Liver (tissue), 9 donors: ENCODE data around the gene PROCA1. TPM values are rescaled to one million over a fixed set of nuclear protein-coding genes. Genes with fewer than 3 reads are reported as not detected.

Experiments used
- DNase-seq: peaks from one replicate; pipeline ENCODE4 v3.0.0-alpha.2; 2017; ENCODE audit warnings: low spot score
- H3K27ac ChIP-seq, 2 donors: one replicate each; pipeline ENCODE4 v1.7.0; 2013; ENCODE audit warnings: inconsistent platforms in 2 of 2, low read length in 2 of 2, control low read depth in 1 of 2, low read depth in 1 of 2, mild to moderate bottlenecking in 1 of 2
- H3K27me3 ChIP-seq, 4 donors: one replicate each; pipeline versions ENCODE4 v1.6.1 to v1.7.0; 2013; ENCODE audit warnings: low read length in 3 of 4, inconsistent platforms in 1 of 4, mild to moderate bottlenecking in 1 of 4, moderate library complexity in 1 of 4; ENCODE audit not compliant: control insufficient read depth in 4 of 4, insufficient read depth in 4 of 4
- H3K36me3 ChIP-seq, 4 donors: one replicate each; pipeline versions ENCODE4 v1.6.1 to v1.7.0; 2013; ENCODE audit warnings: low read length in 3 of 4, mild to moderate bottlenecking in 3 of 4, low read depth in 1 of 4, moderate library complexity in 1 of 4; ENCODE audit not compliant: control insufficient read depth in 4 of 4, insufficient read depth in 3 of 4
- H3K4me1 ChIP-seq, 4 donors: one replicate each; pipeline versions ENCODE4 v1.6.1 to v1.7.0; 2013; ENCODE audit warnings: low read length in 3 of 4, mild to moderate bottlenecking in 3 of 4, moderate library complexity in 1 of 4; ENCODE audit not compliant: control insufficient read depth in 4 of 4, insufficient read depth in 4 of 4
- H3K4me3 ChIP-seq, 3 donors: one replicate each; pipeline versions ENCODE4 v1.6.1 to v1.7.0; 2013; ENCODE audit warnings: low read length in 3 of 3, control low read depth in 1 of 3, low read depth in 1 of 3, mild to moderate bottlenecking in 1 of 3
- H3K9ac ChIP-seq, 2 donors: one replicate each; pipeline ENCODE4 v1.7.0; 2013; ENCODE audit warnings: low read length in 2 of 2, mild to moderate bottlenecking in 2 of 2, moderate library complexity in 2 of 2, control low read depth in 1 of 2, low read depth in 1 of 2
- H3K9me3 ChIP-seq, 4 donors: one replicate each; pipeline versions ENCODE4 v1.6.1 to v1.7.0; 2013; ENCODE audit warnings: low read length in 3 of 4; ENCODE audit not compliant: control insufficient read depth in 4 of 4
- ATF3 ChIP-seq: IDR thresholded peaks from 2 replicates; pipeline ENCODE4 v1.6.1; 2016; ENCODE audit warnings: antibody characterized with exemption
- EGR1 ChIP-seq, 2 donors: IDR thresholded peaks; 2 replicates each; pipeline ENCODE4 v1.6.1; 2016 to 2018; ENCODE audit warnings: antibody characterized with exemption in 2 of 2, low read depth in 2 of 2
- FOXA1 ChIP-seq: IDR thresholded peaks from 2 replicates; pipeline ENCODE4 v1.6.1; 2016; ENCODE audit warnings: antibody characterized with exemption
- FOXA2 ChIP-seq: IDR thresholded peaks from 2 replicates; pipeline ENCODE4 v1.6.1; 2016; ENCODE audit warnings: antibody characterized with exemption
- GABPA ChIP-seq, 2 donors: IDR thresholded peaks in 1 of 2; conservative IDR thresholded peaks in 1 of 2; 2 replicates each; pipeline ENCODE4 v1.6.1; 2016; ENCODE audit warnings: antibody characterized with exemption in 2 of 2, mild to moderate bottlenecking in 1 of 2, moderate library complexity in 1 of 2
- HNF4A ChIP-seq, 2 donors: conservative IDR thresholded peaks; 2 replicates each; pipeline ENCODE4 v1.6.1; 2016; ENCODE audit warnings: antibody characterized with exemption in 2 of 2, mild to moderate bottlenecking in 2 of 2
- HNF4G ChIP-seq: IDR thresholded peaks from 2 replicates; pipeline ENCODE4 v1.6.1; 2016; ENCODE audit warnings: antibody characterized with exemption
- JUND ChIP-seq, 2 donors: IDR thresholded peaks; 2 replicates each; pipeline ENCODE4 v1.6.1; 2016; ENCODE audit warnings: antibody characterized with exemption in 2 of 2
- NR2F2 ChIP-seq: IDR thresholded peaks from 2 replicates; pipeline ENCODE4 v1.6.1; 2016; ENCODE audit warnings: antibody characterized with exemption
- RAD21 ChIP-seq, 2 donors: IDR thresholded peaks; 2 replicates each; pipeline ENCODE4 v1.6.1; 2016; ENCODE audit warnings: antibody characterized with exemption in 2 of 2, mild to moderate bottlenecking in 2 of 2
- REST ChIP-seq: IDR thresholded peaks from 2 replicates; pipeline ENCODE4 v1.6.1; 2016; ENCODE audit warnings: antibody characterized with exemption, mild to moderate bottlenecking
- RXRA ChIP-seq, 2 donors: IDR thresholded peaks; 2 replicates each; pipeline ENCODE4 v1.6.1; 2017 to 2018; ENCODE audit warnings: antibody characterized with exemption in 2 of 2, mild to moderate bottlenecking in 1 of 2
- SP1 ChIP-seq: IDR thresholded peaks from 2 replicates; pipeline ENCODE4 v1.6.1; 2018; ENCODE audit warnings: antibody characterized with exemption, mild to moderate bottlenecking
- TAF1 ChIP-seq: conservative IDR thresholded peaks from 2 replicates; pipeline ENCODE4 v1.6.1; 2016; ENCODE audit warnings: antibody characterized with exemption, mild to moderate bottlenecking
- YY1 ChIP-seq: IDR thresholded peaks from 2 replicates; pipeline ENCODE4 v1.6.1; 2016; ENCODE audit warnings: antibody characterized with exemption, mild to moderate bottlenecking
- WGBS: extraction: QIAGEN DNeasy Blood & Tissue Kit; methylation state at CpG from one replicate; pipeline ENCODE4 v1.1.7; 2013; 5-methylcytosine and 5-hydroxymethylcytosine counted together
- polyA plus RNA-seq, 2 donors: library from polyadenylated mRNA; stranded (reverse) in 1 of 2; unstranded in 1 of 2; fragments of 200-250 nt in 1 of 2; fragments of >200 nt in 1 of 2; fragmentation: Nextera tagmentation in 1 of 2; extraction: Ambion mirVana in 1 of 2; gene quantifications; one replicate each; pipeline versions ENCODE4 v1.2.1 to v1.2.3, GENCODE V29; 2013 to 2015
- total RNA-seq, 2 donors: library from RNA; depleted of rRNA; stranded (reverse); fragments of >200 nt; gene quantifications; one replicate each; pipeline ENCODE4 v1.2.3, GENCODE V29; 2014
- TF ChIP-seq, protein P1 (sequence below): IDR thresholded peaks from 2 replicates; pipeline ENCODE4 v1.6.1; 2016; ENCODE audit warnings: antibody characterized with exemption
- TF ChIP-seq, protein P2 (sequence below): IDR thresholded peaks from 2 replicates; pipeline ENCODE4 v1.6.1; 2016; ENCODE audit warnings: antibody characterized with exemption
- TF ChIP-seq, protein P3 (sequence below): fragments of 150-350 bp; IDR thresholded peaks from 2 replicates; pipeline ENCODE4 v1.5.1; 2017; ENCODE audit warnings: improper control_type of control experiment, low read depth, low read length; ENCODE audit not compliant: missing input control
- donor health status: healthy.
- donor health status: healthy.
- donor health status: healthy.
- donor health status: healthy.
- donor health status: healthy.

The PROCA1 gene
- total and polyA plus RNA-seq, 4 donors, result 0.16 to 0.65 (median 0.35) TPM

GRCh38 chr17:28707339-28707720, 4.4 kb downstream of the PROCA1 start:
- TF ChIP-seq FOXA1 (no peak), FOXA2 (no peak)
- H3K4me1 ChIP-seq, result peaks cover 1 to 11% (median 6%) of the 10 kb centered on the region in 4 donors
- no peaks in the 10 kb centered on the region for H3K9me3 ChIP-seq
- no peak overlapping the region for H3K4me3 ChIP-seq
- 92% methylated on average over 2 of the region's 2 CpGs for WGBS
- H3K9ac ChIP-seq, result no peak overlapping the region
- H3K36me3 ChIP-seq, result peaks cover 2 to 22% (median 9%) of the 10 kb centered on the region in 4 donors
- H3K27ac ChIP-seq, result no peak overlapping the region
- DNase-seq, result no peak
- H3K27me3 ChIP-seq, result no peaks in the 10 kb centered on the region

DNA sequence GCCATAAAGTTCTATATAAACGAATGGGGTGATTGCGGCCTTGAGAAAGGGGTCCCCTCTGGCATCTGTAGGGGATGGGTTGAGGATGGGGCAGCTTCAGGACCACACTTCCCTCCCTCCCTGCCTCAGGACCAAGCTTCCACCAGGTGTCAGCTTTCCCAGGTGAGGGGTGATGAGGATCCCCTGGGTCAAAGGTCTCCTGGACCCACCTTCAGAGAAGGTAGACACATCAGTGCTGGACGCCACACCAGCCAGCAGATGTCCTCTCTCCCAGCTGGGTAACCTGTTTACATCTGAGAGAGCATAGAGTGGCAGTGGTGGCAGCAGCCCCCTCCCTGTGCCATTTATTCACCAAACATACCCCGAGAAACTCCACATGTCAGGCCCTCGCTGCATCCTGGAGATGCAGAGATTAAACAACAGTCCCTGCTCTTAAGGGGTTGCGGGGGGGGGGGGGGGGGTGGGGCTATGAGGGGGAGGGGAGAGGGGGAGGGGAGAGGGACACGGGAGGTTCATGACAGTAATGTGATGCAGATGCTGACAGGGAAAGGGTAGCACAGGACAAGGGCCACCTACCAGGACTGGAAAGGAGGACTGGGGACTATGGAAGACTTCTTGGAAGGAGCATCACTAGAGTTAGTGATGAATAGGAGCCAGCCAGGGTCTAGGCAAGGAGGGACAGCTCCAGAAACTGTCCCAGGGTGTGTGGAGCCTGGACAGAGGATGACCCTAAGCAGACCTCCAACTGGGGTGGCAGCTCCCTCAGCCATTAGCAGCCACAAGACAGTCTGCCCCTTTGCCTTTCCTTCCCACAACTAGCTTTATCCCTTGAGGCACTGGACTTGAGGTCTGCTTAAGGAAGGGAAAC, 5.0 kb downstream of the PROCA1 start:
- no peaks in the 10 kb centered on the region for H3K27me3 ChIP-seq
- DNase-seq, result no peak
- H3K4me1 ChIP-seq, result peaks cover 1 to 11% (median 6%) of the 10 kb centered on the region in 4 donors
- TF ChIP-seq, protein P1, sequence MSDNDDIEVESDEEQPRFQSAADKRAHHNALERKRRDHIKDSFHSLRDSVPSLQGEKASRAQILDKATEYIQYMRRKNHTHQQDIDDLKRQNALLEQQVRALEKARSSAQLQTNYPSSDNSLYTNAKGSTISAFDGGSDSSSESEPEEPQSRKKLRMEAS, result no peak
- no peak for TF ChIP-seq FOXA2
- no peak for TF ChIP-seq JUND (IDR thresholded peaks at IDR 0.05)
- TF ChIP-seq FOXA1, result no peak
- no peak for TF ChIP-seq RAD21 (IDR thresholded peaks at IDR 0.05)
- no peak for TF ChIP-seq NR2F2
- no peak for TF ChIP-seq RXRA (IDR thresholded peaks at IDR 0.05)
- no peak for TF ChIP-seq ATF3
- no peak for TF ChIP-seq HNF4A (conservative IDR thresholded peaks at IDR 0.05)
- TF ChIP-seq, protein P2, sequence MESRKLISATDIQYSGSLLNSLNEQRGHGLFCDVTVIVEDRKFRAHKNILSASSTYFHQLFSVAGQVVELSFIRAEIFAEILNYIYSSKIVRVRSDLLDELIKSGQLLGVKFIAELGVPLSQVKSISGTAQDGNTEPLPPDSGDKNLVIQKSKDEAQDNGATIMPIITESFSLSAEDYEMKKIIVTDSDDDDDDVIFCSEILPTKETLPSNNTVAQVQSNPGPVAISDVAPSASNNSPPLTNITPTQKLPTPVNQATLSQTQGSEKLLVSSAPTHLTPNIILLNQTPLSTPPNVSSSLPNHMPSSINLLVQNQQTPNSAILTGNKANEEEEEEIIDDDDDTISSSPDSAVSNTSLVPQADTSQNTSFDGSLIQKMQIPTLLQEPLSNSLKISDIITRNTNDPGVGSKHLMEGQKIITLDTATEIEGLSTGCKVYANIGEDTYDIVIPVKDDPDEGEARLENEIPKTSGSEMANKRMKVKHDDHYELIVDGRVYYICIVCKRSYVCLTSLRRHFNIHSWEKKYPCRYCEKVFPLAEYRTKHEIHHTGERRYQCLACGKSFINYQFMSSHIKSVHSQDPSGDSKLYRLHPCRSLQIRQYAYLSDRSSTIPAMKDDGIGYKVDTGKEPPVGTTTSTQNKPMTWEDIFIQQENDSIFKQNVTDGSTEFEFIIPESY, result no peak
- TF ChIP-seq HNF4G, result no peak
- TF ChIP-seq SP1, result no peak
- TF ChIP-seq, protein P3, sequence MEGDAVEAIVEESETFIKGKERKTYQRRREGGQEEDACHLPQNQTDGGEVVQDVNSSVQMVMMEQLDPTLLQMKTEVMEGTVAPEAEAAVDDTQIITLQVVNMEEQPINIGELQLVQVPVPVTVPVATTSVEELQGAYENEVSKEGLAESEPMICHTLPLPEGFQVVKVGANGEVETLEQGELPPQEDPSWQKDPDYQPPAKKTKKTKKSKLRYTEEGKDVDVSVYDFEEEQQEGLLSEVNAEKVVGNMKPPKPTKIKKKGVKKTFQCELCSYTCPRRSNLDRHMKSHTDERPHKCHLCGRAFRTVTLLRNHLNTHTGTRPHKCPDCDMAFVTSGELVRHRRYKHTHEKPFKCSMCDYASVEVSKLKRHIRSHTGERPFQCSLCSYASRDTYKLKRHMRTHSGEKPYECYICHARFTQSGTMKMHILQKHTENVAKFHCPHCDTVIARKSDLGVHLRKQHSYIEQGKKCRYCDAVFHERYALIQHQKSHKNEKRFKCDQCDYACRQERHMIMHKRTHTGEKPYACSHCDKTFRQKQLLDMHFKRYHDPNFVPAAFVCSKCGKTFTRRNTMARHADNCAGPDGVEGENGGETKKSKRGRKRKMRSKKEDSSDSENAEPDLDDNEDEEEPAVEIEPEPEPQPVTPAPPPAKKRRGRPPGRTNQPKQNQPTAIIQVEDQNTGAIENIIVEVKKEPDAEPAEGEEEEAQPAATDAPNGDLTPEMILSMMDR, result no peak
- no peak for TF ChIP-seq YY1
- no peak for TF ChIP-seq EGR1 (IDR thresholded peaks at IDR 0.05; ENCODE audit: low read depth in 2 of 2)
- TF ChIP-seq REST, result no peak
- no peak for TF ChIP-seq GABPA (IDR thresholded peaks at IDR 0.05 in 1 of 2, conservative IDR thresholded peaks at IDR 0.05 in 1 of 2)
- TF ChIP-seq TAF1, result no peak
- peaks cover 2 to 28% (median 12%) of the 10 kb centered on the region in 4 donors for H3K36me3 ChIP-seq
- H3K27ac ChIP-seq, result no peak overlapping the region
- no peak overlapping the region for H3K9ac ChIP-seq
- no peak overlapping the region for H3K4me3 ChIP-seq
- no peaks in the 10 kb centered on the region for H3K9me3 ChIP-seq
- 68% methylated on average over 7 of the region's 7 CpGs for WGBS
